K562 (cell line): ENCODE results near the gene SULT1A2.

Source experiments
- CBX8 ChIP-seq: fragments of 200-600 bp; sonication (generic); IDR thresholded peaks from 2 replicates; pipeline ENCODE4 v1.6.1; 2012; ENCODE audit warnings: borderline replicate concordance, mixed run types, low read depth, mild to moderate bottlenecking, moderate library complexity, mixed read lengths, low read length, control low read depth, inconsistent platforms; ENCODE audit not compliant: poor library complexity, severe bottlenecking; ENCODE audit errors: extremely low read depth
- CHAMP1 ChIP-seq: fragments of 450-650 bp; IDR thresholded peaks from 2 replicates; pipeline ENCODE4 v1.6.1; 2016; ENCODE audit warnings: mild to moderate bottlenecking
- CHD2 ChIP-seq: IDR thresholded peaks from 2 replicates; pipeline ENCODE4 v1.6.1; 2011; ENCODE audit warnings: low read depth, low read length
- CREB5 ChIP-seq: fragments of 250-450 bp; sonication (Bioruptor Pico); IDR thresholded peaks from 2 replicates; pipeline ENCODE4 v1.5.0; 2020; ENCODE audit warnings: mild to moderate bottlenecking
- CTCF ChIP-seq, 3 experiments: IDR thresholded peaks in 2 of 3; conservative IDR thresholded peaks in 1 of 3; 2 replicates each; pipeline ENCODE4 v1.5.1; 2011 to 2012; ENCODE audit warnings: low read length in 3 of 3, mild to moderate bottlenecking in 3 of 3, control low read depth in 2 of 3, improper control_type of control experiment in 1 of 3, inconsistent platforms in 1 of 3, low read depth in 1 of 3, mixed read lengths in 1 of 3, moderate library complexity in 1 of 3; ENCODE audit not compliant: insufficient read depth in 2 of 3
- JUN ChIP-seq, 2 experiments: sonication (generic) in 1 of 2; formaldehyde crosslinking in 1 of 2; IDR thresholded peaks; 2 replicates each; pipeline versions ENCODE4 v1.6.1 to v1.8.0; 2012 to 2022; ENCODE audit warnings: borderline replicate concordance in 2 of 2, mild to moderate bottlenecking in 2 of 2, improper control_type of control experiment in 1 of 2, low read depth in 1 of 2, low read length in 1 of 2, missing genetic modification reagents in 1 of 2
- KDM1A ChIP-seq, 2 experiments: fragments of 450-650 bp; IDR thresholded peaks; 2 replicates each; pipeline ENCODE4 v1.6.1; 2016; ENCODE audit warnings: mild to moderate bottlenecking in 2 of 2
- POLR2A ChIP-seq: fragments of 450-650 bp; conservative IDR thresholded peaks from 2 replicates; pipeline ENCODE4 v1.6.1; 2016
- POLR2AphosphoS5 ChIP-seq: IDR thresholded peaks from 2 replicates; pipeline ENCODE4 v1.6.1; 2011; ENCODE audit warnings: mild to moderate bottlenecking, low read depth, low read length, moderate library complexity; ENCODE audit not compliant: control insufficient read depth, insufficient read depth
- RBM14 ChIP-seq: fragments of 200-400 bp; formaldehyde crosslinking; IDR thresholded peaks from 2 replicates; pipeline ENCODE4 v1.6.1; 2018; ENCODE audit warnings: low read depth, mild to moderate bottlenecking, low read length, moderate library complexity, borderline replicate concordance; ENCODE audit not compliant: insufficient read depth
- RNF2 ChIP-seq: sonication (generic); IDR thresholded peaks from 2 replicates; pipeline ENCODE4 v1.6.1; 2016
- SP2 ChIP-seq: IDR thresholded peaks from 2 replicates; pipeline ENCODE4 v1.6.1; 2011; ENCODE audit warnings: mild to moderate bottlenecking, low read depth, low read length, moderate library complexity; ENCODE audit not compliant: poor library complexity, severe bottlenecking; ENCODE audit errors: extremely low read depth
- TSHZ1 ChIP-seq: fragments of 250-450 bp; sonication (Bioruptor Pico); IDR thresholded peaks from 2 replicates; pipeline ENCODE4 v1.4.0; 2020; ENCODE audit warnings: mild to moderate bottlenecking, moderate library complexity
- ZFPM2 ChIP-seq: fragments of 250-450 bp; sonication (Bioruptor Pico); IDR thresholded peaks from 2 replicates; pipeline ENCODE4 v1.5.1; 2022; ENCODE audit warnings: mild to moderate bottlenecking

GRCh38 chr16:28554634-28555423 is 42.0 kb downstream of the SULT1A2 start:
- TF ChIP-seq CHD2 (no peak), CTCF (IDR thresholded peaks at IDR 0.05 in 2 of 3, conservative IDR thresholded peaks at IDR 0.05 in 1 of 3; ENCODE audit: insufficient read depth in 2 of 3, low read depth in 1 of 3, low read length in 3 of 3) (no peak), RBM14 (no peak), RNF2 (no peak), POLR2AphosphoS5 (no peak), POLR2A (no peak), CHAMP1 (no peak), JUN (IDR thresholded peaks at IDR 0.05; ENCODE audit: borderline replicate concordance, low read depth, low read length) (no peak), JUN (CRISPR knock-in tag; IDR thresholded peaks at IDR 0.05; ENCODE audit: borderline replicate concordance) (no peak), ZFPM2 (CRISPR knock-in tag) (no peak), CREB5 (CRISPR knock-in tag) (no peak), KDM1A (IDR thresholded peaks at IDR 0.05) (no peak), TSHZ1 (CRISPR knock-in tag) (no peak), CBX8 (no peak), SP2 (no peak)
